GM21423 (cell line): Measurements from ENCODE around the gene POLR1H.
A peak's percentile ranks its signal among the peaks of the same experiment; 100 is the strongest.

Experiments
- ATAC-seq: cut with Tn5 transposase; IDR thresholded peaks from one replicate; pipeline ENCODE4 v1.9.1; 2021; ENCODE audit warnings: mild to moderate bottlenecking, moderate library complexity; ENCODE audit not compliant: unreplicated experiment

POLR1H gene

GRCh38 chr6:30061858-30062458 is 893 bp downstream of the POLR1H start:
- no peak for ATAC-seq

DNA sequence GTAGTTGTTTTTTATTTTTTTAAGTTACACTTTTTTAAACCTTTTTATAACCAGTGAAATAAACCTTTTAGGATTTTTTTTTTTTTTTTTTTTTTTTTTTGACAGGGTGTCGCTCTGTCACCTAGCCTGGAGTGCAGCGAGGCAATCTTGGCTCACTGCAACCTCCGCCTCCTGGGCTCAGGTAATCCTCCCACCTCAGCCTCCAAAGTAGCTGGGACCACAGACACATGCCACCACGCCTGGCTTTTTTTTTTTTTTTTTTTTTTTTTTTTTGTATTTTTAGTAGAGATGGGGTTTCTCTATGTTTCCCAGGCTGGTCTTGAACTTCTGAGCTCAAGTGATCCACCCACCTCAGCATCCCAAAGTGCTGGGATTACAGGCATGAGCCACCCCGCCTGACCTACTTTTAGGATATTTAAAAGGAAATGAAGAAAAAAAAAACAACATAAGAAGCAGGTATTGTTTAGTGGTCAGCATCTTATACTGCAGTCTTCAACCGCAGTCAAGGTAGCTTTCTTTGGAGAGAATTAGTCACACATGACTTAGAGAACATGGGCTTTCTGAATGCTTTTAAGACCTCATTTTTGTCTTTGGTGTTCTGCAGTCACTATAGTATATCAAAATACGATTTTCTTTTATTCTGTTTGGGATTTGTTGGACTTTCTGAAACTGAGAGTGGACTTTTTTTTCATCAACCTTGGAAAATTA is 1.6 kb downstream of the POLR1H start:
- no peak for ATAC-seq

DNA sequence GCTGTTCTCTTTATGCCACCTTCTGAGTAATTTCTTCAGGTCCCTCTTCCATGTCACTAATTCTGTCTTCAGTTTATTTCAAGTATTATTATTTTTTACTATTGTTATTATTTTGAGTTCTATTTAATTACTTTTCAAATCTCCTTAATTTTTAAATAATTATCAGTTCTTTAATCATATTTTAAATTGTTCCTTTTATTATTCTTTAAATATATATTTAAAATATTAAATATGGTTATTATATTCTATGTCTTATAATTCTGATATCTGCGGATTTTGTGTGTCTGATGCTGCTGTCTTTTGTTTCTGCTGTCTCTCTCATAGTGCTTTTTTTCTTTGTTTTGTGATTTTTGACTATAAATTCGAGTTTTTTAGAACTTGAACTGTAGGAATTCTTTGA is 2.2 kb downstream of the POLR1H start:
- no peak for ATAC-seq

DNA sequence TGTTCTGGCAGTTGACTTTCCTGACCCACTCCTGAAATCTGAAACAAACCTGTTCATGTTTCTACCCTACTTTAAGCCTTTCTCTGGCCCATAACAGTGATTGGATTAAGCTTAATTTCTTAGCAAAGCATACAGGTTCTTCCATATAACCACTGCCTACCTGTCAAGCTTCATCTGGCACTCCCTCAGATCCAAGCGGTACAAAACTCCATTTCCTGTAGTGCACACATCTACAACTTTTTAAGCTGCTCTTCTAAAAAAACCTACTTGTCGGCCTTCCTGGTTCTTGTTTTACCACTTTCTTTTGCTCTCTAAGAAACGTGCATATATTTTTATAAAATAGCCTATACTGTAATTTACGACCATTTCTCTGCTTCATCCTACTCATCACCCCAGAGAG is 5.0 kb downstream of the POLR1H start:
- ATAC-seq = no peak

DNA sequence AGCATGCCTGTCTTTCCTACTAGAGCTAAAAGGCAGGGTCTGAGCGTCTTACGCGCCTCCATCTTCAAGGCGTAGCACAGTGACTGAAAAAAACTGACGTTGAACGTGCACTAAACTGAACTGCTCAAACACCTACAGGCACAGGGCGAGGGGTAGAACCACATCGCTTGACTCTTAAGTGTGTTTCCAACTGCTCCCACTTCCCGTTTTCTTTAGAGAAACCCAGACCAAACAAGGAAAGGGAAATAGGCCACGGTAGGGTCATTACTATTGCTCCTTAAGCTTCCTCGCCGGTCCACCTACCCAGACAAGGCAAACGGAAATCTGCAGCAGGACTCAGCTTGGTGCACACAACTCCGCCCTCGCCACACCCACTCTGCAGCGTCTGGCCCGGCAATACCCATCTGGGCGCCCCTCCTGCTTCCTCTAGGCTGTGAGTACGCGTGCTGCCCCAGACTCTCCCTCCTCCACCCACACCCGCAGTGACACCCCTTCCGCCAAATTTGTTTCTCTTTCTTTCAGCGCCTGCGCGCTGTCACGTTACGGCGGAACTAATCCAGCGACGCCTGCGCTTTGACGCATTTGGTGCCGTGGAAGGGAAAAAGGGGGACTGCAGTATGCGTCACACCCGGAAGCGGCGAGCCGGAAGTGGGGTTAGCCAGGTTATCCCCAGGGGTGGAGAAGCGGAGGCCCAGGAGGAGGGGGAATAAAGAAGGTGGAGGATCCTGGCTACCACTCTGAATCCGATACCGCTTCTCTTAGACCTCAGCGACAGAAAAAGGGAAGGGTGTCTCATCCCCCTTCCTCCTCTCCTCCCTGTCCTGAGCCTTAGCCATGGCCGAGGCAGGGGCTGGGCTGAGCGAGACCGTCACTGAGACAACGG is 5.8 kb downstream of the POLR1H start, which contains the start of gene PPP1R11:
PPP1R11 (plus strand) TSS at position 622 of the 883 bp plus-strand sequence; CDS start at position 835, 213 bp downstream.
- ATAC-seq = peak; percentile 95

- ATAC-seq = no peak
These were observed 6.5 kb downstream of the POLR1H start for GRCh38 chr6:30067460-30068139.

- no peak for ATAC-seq
These were observed 10.2 kb downstream of the POLR1H start for GRCh38 chr6:30071081-30071818.

- no peak for ATAC-seq
These were observed 10.8 kb downstream of the POLR1H start for GRCh38 chr6:30071858-30072257.

DNA sequence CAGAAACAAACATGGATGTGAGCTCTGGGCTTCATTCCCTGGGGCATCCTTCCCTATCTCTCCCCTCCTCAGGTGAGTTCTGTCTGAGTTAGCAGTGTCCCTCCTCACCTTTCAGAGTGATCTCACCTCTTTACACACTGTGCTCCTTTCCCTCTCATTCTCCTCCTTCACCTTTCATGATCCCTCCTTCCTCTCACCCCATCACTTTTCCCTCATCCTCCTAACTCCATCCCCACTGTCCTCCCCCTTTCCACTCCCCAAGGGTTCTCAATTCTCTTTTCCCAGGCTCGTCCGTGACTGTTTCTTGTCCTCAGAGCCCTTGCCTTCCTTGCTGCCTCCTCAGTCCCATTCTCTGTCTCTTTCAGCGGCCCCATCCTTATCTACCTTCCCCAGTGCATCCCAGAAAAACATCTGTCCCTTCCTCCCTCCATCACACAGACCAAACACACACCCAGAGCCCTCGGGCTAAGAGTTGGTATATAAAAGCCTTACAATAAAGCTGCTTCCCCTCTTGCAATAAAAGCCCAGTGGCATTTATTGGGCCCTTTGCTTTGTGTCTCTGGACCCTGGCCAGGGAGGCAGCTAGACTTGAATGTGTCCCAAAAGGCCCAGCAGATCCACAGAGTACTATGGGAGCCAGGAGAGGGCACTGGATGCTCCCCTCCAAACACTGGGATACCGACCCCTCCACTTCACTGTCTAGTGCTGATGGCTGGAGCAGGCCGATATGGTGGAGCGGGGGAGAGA is 12.6 kb downstream of the POLR1H start:
- ATAC-seq = no peak

- no peak for ATAC-seq
These were observed 13.4 kb downstream of the POLR1H start for GRCh38 chr6:30074331-30075093.

- no peak for ATAC-seq
These were observed 14.2 kb downstream of the POLR1H start, which contains the start of gene RNF39 for GRCh38 chr6:30075094-30075789. RNF39 (minus strand) TSS chr6:30075769; CDS start chr6:30075585, 184 bp downstream.

DNA sequence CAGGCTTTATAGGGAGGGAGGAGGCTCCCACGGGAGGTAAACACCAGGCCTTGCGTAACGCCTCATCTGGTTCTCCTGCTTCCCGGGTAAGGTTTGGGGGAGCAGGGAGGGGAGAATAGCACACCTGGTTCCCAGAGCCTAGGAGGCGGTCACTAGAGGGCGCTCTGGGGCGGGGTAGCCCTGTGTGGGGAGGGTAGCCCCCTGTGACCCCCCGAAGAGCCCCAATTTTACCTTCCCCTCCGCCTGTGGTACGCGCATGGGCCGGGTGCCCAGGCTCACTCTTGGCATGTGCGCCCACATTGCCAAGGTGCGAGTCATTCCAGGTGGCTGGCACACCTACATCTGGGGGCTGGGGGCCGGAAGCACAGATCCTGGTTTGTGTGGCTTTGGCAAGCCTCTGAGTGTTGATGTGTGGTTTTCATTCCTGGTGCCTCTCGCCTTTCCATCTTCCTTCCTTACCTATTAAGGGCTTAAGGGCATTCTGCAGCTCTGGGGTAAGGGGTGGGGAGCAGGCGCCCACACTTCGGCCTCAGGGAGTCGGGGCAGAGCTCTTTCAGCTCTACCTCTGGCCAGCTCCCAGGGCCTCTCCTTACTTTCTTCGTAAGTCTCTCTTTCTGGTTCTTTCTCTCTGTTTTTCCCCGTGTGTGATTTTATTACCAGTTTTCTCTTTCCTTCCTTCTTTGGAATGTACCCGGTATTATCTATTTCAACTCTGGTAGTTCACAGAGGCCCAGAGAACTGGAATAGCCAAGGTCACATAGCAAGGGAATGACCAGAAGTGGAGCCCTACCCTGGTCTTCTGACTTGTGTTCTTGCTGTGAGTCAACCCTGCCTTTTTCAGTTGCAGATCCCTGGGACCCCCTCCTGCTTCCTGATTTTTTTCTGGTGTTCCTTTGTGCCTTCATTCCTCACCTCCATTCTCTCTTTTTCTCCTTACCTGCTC is 15.0 kb downstream of the POLR1H start:
- ATAC-seq = no peak

- no peak for ATAC-seq
These were observed 16.2 kb downstream of the POLR1H start for GRCh38 chr6:30077218-30077617.

- ATAC-seq = no peak
These were observed 26.8 kb downstream of the POLR1H start for GRCh38 chr6:30087876-30088275.

- ATAC-seq = no peak
These were observed 30.7 kb downstream of the POLR1H start for GRCh38 chr6:30091577-30092381.

DNA sequence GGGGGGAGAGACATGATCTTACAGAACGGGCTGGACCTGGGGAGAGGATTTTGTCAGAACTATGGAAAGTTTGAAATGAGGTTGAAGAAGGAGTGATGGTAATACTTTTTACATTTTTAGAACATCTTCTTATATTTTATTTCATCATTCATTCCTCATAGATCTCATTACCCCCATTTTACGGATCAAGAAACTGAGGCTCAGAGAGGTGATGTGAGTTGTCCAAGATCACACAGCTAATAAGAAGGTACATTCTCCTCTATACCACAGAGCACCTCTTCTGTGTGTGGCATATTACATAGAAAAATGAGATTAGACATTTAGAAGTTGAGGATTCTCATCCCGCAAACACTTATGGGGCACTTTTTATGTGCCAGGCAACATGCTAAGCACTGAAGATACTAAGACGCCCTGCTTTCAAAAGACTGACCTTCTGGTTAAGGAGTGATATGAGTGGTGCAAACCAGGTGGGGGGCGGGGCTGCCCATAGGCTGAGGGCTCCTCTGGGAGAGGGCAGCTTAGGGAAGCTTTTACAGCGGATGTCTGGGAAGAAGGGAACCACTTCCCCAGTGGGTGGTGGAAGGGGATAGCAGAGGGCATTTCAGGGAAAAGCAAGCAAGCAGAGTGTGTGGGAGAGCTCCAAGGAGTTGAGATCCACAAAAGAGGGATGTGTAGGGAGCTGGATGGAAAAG is 31.9 kb downstream of the POLR1H start:
- no peak for ATAC-seq
